ENCODE results near the gene ZNF710.
"Not testable (repeated sequence)": the region's sequence is repeated elsewhere in the genome, so short reads cannot be mapped to it uniquely, and the experiment has no call there.

Gene ZNF710

GRCh38 chr15:90104551-90104950 is 103.4 kb downstream of the ZNF710 start:
- no peak for DNase-seq (ENCODE audit: low read depth)

DNA sequence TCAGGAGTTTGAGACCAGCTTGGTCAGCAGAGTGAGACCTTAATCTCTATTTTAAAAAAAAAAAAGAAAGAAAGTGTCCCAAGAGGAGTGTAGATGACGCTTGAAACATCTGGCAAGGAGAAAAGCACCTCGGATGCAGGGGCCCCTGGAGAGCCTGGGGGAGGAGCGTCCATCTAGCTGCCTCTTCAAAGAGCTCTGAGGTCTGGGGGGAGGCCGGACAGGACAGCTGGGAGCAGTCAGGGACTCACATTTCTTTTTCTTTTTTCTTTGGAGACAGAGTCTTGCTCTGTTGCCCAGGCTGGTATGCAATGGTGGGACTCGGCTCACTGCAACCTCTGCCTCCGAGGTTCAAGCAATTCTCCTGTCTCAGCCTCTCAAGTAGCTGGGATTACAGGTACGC is 104.4 kb downstream of the ZNF710 start:
- no peak for DNase-seq (ENCODE audit: low read depth)

GRCh38 chr15:90106522-90107117 is 105.5 kb downstream of the ZNF710 start:
- DNase-seq (ENCODE audit: low read depth), result no peak

DNA sequence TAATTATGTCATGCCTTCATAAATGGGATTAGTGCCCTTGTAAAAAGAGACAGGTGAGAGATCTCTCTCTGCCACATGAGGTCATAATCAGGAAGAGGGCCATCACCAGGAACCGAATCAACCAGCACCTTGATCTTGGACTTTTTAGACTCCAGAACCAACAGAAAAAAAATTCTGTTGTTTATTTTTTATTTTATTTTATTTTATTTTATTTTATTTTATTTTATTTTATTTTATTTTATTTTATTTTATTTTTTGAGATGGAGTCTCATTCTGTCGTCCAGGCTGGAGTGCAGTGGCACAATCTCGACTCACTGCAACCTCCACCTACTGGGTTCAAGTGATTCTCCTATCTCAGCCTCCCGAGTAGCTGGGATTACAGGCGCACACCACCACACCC is 106.9 kb downstream of the ZNF710 start:
- not testable (repeated sequence) for DNase-seq (ENCODE audit: low read depth)

DNA sequence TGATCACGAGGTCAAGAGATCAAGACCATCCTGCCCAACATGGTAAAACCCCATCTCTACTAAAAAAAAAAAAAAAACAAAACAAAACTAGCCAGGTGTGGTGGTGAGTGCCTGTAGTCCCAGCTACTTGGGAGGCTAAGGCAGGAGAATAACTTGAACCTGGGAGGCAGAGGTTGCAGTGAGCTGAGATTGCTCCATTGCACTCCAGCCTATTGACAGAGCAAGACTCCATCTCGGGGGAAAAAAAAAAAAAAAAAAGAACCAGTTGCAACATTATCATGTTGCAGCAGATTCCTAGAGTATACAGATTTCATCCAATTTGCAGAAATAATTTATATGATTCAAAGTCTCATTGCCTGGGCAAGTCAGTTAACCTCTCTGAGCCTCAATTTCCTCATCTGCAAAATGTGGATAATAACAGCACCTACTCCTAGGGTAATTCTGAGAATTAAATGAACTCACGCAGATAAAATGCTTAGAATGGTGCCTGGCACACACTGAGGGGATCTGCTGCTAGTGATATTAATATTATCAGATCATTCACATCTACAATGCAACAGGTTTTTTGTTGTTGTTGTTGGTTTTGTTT is 108.1 kb downstream of the ZNF710 start:
- DNase-seq (ENCODE audit: low read depth), result not testable (repeated sequence)

DNA sequence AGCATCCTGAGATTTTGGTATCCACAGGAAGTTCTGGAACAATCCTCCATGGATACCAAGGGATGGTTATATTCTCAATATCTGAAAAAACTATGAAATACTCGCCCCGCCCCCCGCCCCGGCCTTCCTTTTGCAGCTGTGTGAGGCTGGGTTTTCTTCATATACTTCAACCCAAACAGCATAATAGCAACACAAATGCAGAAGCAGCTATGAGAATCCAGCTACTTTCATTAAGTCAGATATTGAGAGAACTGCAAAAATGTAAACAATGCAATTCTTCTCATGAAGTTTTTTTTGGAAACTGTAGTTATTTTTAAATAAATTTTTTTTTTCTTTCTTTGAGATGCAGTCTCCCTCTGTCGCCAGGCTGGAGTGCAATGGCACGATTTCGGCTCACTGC is 112.0 kb downstream of the ZNF710 start:
- no peak for DNase-seq (ENCODE audit: low read depth)

- no peak for DNase-seq (ENCODE audit: low read depth)
These were observed 113.4 kb downstream of the ZNF710 start for GRCh38 chr15:90114451-90114901.

- DNase-seq (ENCODE audit: low read depth), result no peak
These were observed 114.7 kb downstream of the ZNF710 start for GRCh38 chr15:90115783-90116182.

DNA sequence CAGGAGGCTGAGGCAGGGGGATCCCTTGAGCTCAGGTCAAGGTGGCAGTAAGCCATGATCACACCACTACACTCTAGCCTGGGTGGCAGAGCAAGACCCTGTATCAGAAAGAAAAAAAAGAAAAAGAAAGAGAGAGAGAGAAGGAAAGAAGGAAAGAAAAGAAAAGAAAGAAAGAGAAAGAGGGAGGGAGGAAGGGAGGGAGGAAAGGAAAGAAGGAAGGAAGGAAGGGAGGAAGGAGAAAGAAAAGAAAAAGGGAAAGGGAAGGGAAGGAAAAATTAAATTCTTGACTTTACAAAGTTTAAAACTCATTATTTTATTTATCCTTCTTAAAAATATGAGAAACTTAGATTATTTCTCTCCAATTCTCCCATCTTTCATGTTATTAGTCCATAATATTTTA is 118.2 kb downstream of the ZNF710 start:
- no peak for DNase-seq (ENCODE audit: low read depth)

- no peak for DNase-seq (ENCODE audit: low read depth)
These were observed 120.0 kb downstream of the ZNF710 start for GRCh38 chr15:90121086-90121485.

DNA sequence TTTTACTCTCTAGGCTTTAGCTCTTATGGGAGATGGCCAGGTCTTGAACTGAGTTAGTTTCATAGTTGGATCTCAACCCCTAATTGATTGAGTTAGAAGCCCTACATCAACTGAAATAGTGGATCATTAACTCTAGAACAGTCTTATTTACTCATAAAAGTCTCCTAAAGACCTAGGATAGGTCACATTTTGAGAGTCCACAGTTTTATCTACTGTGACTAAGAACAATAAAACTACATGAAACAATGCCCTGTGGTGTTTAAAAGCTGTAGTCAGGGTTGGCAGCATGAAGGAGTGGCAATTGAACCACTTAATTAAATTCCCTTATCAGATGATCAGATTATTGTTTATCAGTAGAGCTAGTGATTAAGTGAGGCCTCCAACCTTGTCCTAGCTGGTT is 123.4 kb downstream of the ZNF710 start:
- DNase-seq (ENCODE audit: low read depth), result no peak

GRCh38 chr15:90126022-90126421 is 124.9 kb downstream of the ZNF710 start:
- DNase-seq (ENCODE audit: low read depth), result no peak

- no peak for DNase-seq (ENCODE audit: low read depth)
These were observed 125.7 kb downstream of the ZNF710 start for GRCh38 chr15:90126596-90127435.

GRCh38 chr15:90130291-90130690 is 129.2 kb downstream of the ZNF710 start:
- DNase-seq (ENCODE audit: low read depth), result no peak

All from stimulated activated CD8-positive, alpha-beta memory T cell treated with anti-CD3 and anti-CD28 coated beads, Interleukin-12 subunit alpha, Interleukin-12 subunit beta, amount 100 ng/mL, for 4 hours (primary cell).